Mesendoderm (in vitro differentiated cells): ENCODE results near the gene AOPEP.

Source experiments
- DNase-seq: peaks from one replicate; pipeline ENCODE4 v3.0.0; 2013
- H2AK5ac ChIP-seq: 2 replicates; pipeline ENCODE4 v1.6.1; 2013; ENCODE audit warnings: low read length, inconsistent platforms
- H2BK120ac ChIP-seq: 2 replicates; pipeline ENCODE4 v1.6.1; 2013; ENCODE audit warnings: low read depth, mild to moderate bottlenecking, low read length, moderate library complexity, mixed read lengths
- H2BK15ac ChIP-seq: replicated peaks from 2 replicates; pipeline ENCODE4 v1.6.1; 2013; ENCODE audit warnings: low read depth, mild to moderate bottlenecking, moderate library complexity
- H2BK5ac ChIP-seq: 2 replicates; pipeline ENCODE4 v1.6.1; 2013; ENCODE audit warnings: low read length, inconsistent platforms
- H3K18ac ChIP-seq: 2 replicates; pipeline ENCODE4 v1.6.1; 2013; ENCODE audit warnings: mild to moderate bottlenecking, low read length, mixed read lengths
- H3K23ac ChIP-seq: one replicate; pipeline ENCODE4 v1.6.1; 2013; ENCODE audit warnings: low read length
- H3K27ac ChIP-seq: 2 replicates; pipeline ENCODE4 v1.5.1; 2013; ENCODE audit warnings: low read depth, mild to moderate bottlenecking, inconsistent platforms, low read length, moderate library complexity
- H3K27me3 ChIP-seq: 2 replicates; pipeline ENCODE4 v1.6.1; 2013; ENCODE audit warnings: low read length, control low read depth, mild to moderate bottlenecking, inconsistent platforms; ENCODE audit not compliant: insufficient read depth, poor library complexity
- H3K36me3 ChIP-seq: 2 replicates; pipeline ENCODE4 v1.6.1; 2013; ENCODE audit warnings: low read length, inconsistent platforms; ENCODE audit not compliant: control insufficient read depth, insufficient read depth
- H3K4ac ChIP-seq: one replicate; pipeline ENCODE4 v1.6.1; 2013; ENCODE audit warnings: low read depth, mild to moderate bottlenecking, low read length, moderate library complexity
- H3K4me1 ChIP-seq: 2 replicates; pipeline ENCODE4 v1.6.1; 2013; ENCODE audit warnings: low read depth, low read length, inconsistent platforms; ENCODE audit not compliant: control insufficient read depth
- H3K4me2 ChIP-seq: 2 replicates; pipeline ENCODE4 v1.6.1; 2013; ENCODE audit warnings: low read length
- H3K4me3 ChIP-seq: 2 replicates; pipeline ENCODE4 v1.5.1; 2013; ENCODE audit warnings: mild to moderate bottlenecking, low read length
- H3K56ac ChIP-seq: one replicate; pipeline ENCODE4 v1.6.1; 2013; ENCODE audit warnings: low read length
- H3K79me1 ChIP-seq: 2 replicates; pipeline ENCODE4 v1.6.1; 2013; ENCODE audit warnings: low read length, inconsistent platforms
- H3K79me2 ChIP-seq: 2 replicates; pipeline ENCODE4 v1.6.1; 2013; ENCODE audit warnings: mild to moderate bottlenecking, low read length; ENCODE audit not compliant: control insufficient read depth, insufficient read depth
- H3K9ac ChIP-seq: 2 replicates; pipeline ENCODE4 v1.6.1; 2013; ENCODE audit warnings: low read length, inconsistent platforms
- H4K5ac ChIP-seq: one replicate; pipeline ENCODE4 v1.6.1; 2013; ENCODE audit warnings: low read length
- H4K8ac ChIP-seq: one replicate; pipeline ENCODE4 v1.6.1; 2013; ENCODE audit warnings: low read depth, mild to moderate bottlenecking, control low read depth, low read length, moderate library complexity
- WGBS: extraction: QIAGEN DNeasy Blood & Tissue Kit; methylation state at CpG from one replicate; pipeline ENCODE4 v1.1.7; 2013; ENCODE audit warnings: low lambda C conversion rate, missing lambda C conversion rate; ENCODE audit not compliant: insufficient coverage; ENCODE audit errors: extremely low coverage; 5-methylcytosine and 5-hydroxymethylcytosine counted together

AOPEP gene

DNA sequence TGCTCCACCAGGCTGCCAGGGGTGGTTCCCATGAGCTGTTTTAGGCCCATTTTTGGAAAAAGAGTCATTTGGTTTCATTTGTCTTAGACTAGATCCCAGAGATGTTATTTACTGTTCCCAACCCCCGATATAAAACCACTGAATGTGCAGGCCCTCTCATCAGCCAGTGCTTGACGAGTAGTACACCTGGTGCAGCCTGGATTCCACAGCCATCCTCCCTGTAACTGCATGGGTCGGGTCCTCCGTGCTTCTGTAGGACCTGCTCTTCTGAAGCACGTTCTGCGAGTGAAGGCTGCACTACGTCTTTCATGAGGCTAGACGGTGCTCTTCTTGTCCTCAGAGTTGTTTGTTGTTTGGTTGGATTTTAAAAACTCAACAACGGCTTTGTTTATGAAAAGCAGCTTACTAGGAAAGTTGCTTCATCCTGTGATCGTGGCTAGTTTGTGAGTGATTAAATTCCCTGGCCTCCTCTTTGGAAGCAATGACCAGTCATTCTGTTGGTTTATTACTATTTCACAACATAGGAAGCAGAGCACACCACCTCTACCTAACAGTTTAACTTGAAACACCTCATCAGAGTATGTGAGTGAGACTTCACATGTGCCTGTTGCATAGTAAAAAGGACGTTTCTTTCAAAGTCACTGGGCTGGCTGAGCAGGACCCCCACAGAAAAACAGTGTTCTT, 135.2 kb downstream of the AOPEP start:
- WGBS, result no CpG with 5 or more reads among the region's 11 CpGs
- H2BK15ac ChIP-seq, result no peak overlapping the region
- H3K23ac ChIP-seq, result no peak overlapping the region
- no peak overlapping the region for H2BK120ac ChIP-seq
- H3K27ac ChIP-seq, result no peak overlapping the region
- H3K36me3 ChIP-seq, result no peaks in the 10 kb centered on the region
- H2BK5ac ChIP-seq, result no peak overlapping the region
- no peak overlapping the region for H3K9ac ChIP-seq
- H4K8ac ChIP-seq, result no peak overlapping the region
- no peaks in the 10 kb centered on the region for H3K27me3 ChIP-seq
- no peak overlapping the region for H3K56ac ChIP-seq
- no peak overlapping the region for H3K18ac ChIP-seq
- H3K4me3 ChIP-seq, result no peak overlapping the region
- H3K4ac ChIP-seq, result no peak overlapping the region
- H2AK5ac ChIP-seq, result no peak overlapping the region
- H4K5ac ChIP-seq, result no peak overlapping the region
- DNase-seq, result no peak
- H3K79me2 ChIP-seq, result no peaks in the 10 kb centered on the region
- H3K4me2 ChIP-seq, result no peak overlapping the region
- H3K79me1 ChIP-seq, result no peaks in the 10 kb centered on the region
- H3K4me1 ChIP-seq, result peaks cover 5% of the 10 kb centered on the region

DNA sequence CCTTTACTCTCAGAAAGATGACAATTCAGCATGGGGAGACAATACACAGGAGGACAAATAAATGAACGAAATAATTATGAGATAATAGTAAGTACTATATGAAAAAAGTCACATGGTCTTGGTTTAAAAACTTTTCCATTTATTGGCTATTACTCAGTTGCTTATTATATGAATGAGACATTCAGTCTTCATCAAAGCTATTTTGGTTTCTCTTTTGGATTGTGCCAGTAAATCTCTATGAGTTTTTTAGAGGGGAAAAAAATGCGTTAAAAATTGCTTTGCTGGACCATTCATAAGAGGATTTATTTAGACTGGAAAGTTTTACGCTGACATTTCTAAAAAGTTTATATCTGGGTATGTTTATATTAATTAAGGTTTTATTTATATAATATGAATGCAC, 137.7 kb downstream of the AOPEP start:
- Histone ChIP-seq H2BK120ac (no peak overlapping the region), H3K27ac (no peak overlapping the region), H3K79me2 (no peaks in the 10 kb centered on the region), H3K36me3 (no peaks in the 10 kb centered on the region), H3K56ac (no peak overlapping the region), H2AK5ac (no peak overlapping the region), H3K4ac (no peak overlapping the region), H3K79me1 (no peaks in the 10 kb centered on the region), H2BK15ac (no peak overlapping the region), H4K8ac (no peak overlapping the region), H3K23ac (no peak overlapping the region), H3K4me1 (peaks cover 5% of the 10 kb centered on the region), H3K9ac (no peak overlapping the region), H3K4me3 (no peak overlapping the region), H2BK5ac (no peak overlapping the region), H4K5ac (no peak overlapping the region), H3K27me3 (no peaks in the 10 kb centered on the region), H3K18ac (no peak overlapping the region), H3K4me2 (no peak overlapping the region)
- no peak for DNase-seq
- 100% methylated on average over 1 of the region's 3 CpGs for WGBS

DNA sequence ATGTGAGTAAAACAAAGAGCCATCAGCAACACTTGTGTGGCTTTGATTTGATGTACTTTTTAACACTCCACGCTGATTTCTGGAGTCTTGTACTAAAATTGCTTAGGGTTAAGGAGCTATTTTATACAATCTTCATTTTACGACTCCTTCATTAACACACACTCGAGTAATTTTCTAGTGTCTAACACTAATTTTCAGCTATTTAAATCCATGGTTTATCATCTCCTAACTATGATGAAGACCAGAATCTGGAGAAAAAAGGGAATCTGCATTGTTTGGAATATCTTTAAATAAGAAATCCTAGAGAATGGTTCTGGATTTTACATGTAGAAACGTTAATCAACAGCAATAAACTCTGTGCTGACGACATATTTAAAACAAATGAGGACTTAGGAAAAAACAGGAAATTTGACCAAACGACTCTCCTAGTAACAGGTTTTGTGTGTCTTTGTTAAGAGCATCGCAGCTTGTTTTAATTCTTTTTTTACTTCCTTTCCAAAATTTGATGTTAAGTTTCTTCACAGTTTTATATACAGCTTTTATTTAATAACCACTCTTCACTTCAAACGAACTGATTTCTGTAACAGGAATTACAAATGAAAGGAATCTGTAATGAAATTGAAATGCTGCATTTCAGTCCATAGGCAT, 138.5 kb downstream of the AOPEP start:
- no peak for DNase-seq
- no peaks in the 10 kb centered on the region for H3K79me1 ChIP-seq
- no peak overlapping the region for H3K18ac ChIP-seq
- no peak overlapping the region for H3K27ac ChIP-seq
- 100% methylated on average over 2 of the region's 8 CpGs for WGBS
- no peaks in the 10 kb centered on the region for H3K27me3 ChIP-seq
- no peak overlapping the region for H3K56ac ChIP-seq
- no peak overlapping the region for H2BK15ac ChIP-seq
- H3K4ac ChIP-seq, result no peak overlapping the region
- H3K4me3 ChIP-seq, result no peak overlapping the region
- H3K36me3 ChIP-seq, result no peaks in the 10 kb centered on the region
- no peak overlapping the region for H3K23ac ChIP-seq
- no peak overlapping the region for H2AK5ac ChIP-seq
- peaks cover 5% of the 10 kb centered on the region for H3K4me1 ChIP-seq
- no peak overlapping the region for H2BK120ac ChIP-seq
- H3K4me2 ChIP-seq, result no peak overlapping the region
- H3K79me2 ChIP-seq, result no peaks in the 10 kb centered on the region
- no peak overlapping the region for H4K8ac ChIP-seq
- no peak overlapping the region for H3K9ac ChIP-seq
- H2BK5ac ChIP-seq, result no peak overlapping the region
- no peak overlapping the region for H4K5ac ChIP-seq

DNA sequence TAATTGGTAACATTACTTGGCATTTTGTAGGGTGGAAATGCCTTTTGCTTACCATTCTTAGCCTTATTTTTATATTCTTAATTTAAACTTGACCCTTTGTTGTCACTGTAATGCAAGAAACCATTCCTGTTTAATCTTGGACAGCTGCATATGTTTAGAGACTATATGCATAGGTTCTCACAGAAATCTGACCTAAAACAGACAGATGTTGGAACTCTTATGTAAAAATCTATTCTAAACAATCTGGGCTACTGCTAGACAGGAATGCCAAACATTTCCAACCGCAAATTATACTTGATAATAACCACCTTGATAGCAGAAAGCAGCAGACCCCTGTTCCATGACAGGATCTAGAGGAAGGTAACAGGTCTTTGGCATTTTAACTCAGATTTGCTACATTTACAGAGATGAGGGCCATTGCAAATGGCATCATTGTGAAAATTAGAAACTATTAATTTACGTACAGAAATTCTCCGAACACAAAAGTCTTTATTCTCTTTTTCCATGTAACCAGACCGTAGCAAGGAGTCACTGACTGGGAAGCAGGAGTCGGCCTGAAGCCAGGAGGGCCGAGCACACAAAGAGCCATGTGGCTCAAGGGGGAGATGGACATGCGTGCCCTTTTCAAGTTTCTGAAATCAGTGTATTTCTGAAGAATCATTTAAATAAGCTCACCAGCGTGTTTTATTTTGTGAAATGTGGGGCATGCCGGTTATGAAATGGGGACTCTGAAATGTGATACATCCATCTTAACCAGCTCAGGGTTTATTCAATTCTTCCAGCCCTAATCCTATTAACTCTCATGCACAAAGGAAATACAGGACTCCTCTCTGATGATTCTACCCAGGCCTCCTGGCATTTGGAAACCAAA, 139.3 kb downstream of the AOPEP start:
- no peak for DNase-seq
- Histone ChIP-seq H3K79me2 (no peaks in the 10 kb centered on the region), H3K27ac (no peak overlapping the region)

DNA sequence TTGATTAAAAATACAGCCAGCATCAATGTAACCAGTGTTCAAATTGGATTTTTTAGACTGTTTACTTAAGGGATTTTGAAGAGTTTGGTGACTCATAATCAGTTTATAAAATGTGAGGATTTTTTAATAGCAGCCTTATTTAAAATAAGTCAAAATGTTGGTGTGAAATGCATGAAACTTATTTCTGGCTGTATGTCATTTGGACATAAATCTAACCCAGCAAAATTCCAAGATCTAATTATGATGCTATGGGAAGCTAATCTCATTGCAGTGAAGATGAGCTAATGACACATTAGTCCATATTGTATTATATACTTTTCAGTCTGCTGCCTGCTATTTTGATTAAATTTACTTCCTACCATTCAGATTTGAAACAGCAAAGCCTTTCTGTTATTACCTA, 140.3 kb downstream of the AOPEP start:
- Histone ChIP-seq H3K9ac (no peak overlapping the region), H3K4me1 (peaks cover 5% of the 10 kb centered on the region), H2BK15ac (no peak overlapping the region), H2BK5ac (no peak overlapping the region), H3K27ac (no peak overlapping the region), H4K8ac (no peak overlapping the region), H3K4me3 (no peak overlapping the region), H3K18ac (no peak overlapping the region), H2AK5ac (no peak overlapping the region), H3K23ac (no peak overlapping the region), H4K5ac (no peak overlapping the region), H2BK120ac (no peak overlapping the region), H3K4ac (no peak overlapping the region), H3K56ac (no peak overlapping the region), H3K79me1 (no peaks in the 10 kb centered on the region), H3K4me2 (no peak overlapping the region), H3K27me3 (no peaks in the 10 kb centered on the region), H3K79me2 (no peaks in the 10 kb centered on the region), H3K36me3 (no peaks in the 10 kb centered on the region)
- DNase-seq, result no peak

More for the DNA sequence above, 139.3 kb downstream of the AOPEP start:
- Histone ChIP-seq H3K4me1 (peaks cover 5% of the 10 kb centered on the region), H3K4ac (peak overlapping the region; percentile 44), H2BK5ac (no peak overlapping the region), H4K8ac (no peak overlapping the region), H2BK120ac (no peak overlapping the region), H3K4me3 (no peak overlapping the region), H3K79me1 (no peaks in the 10 kb centered on the region), H3K23ac (no peak overlapping the region), H3K18ac (no peak overlapping the region), H4K5ac (no peak overlapping the region), H3K36me3 (no peaks in the 10 kb centered on the region), H3K9ac (no peak overlapping the region), H2AK5ac (no peak overlapping the region), H3K27me3 (no peaks in the 10 kb centered on the region), H3K4me2 (no peak overlapping the region), H2BK15ac (no peak overlapping the region), H3K56ac (peak overlapping the region; percentile 65)
- no CpG with 5 or more reads among the region's 9 CpGs for WGBS
